Fibroblast of pulmonary artery (primary cell): Measurements from ENCODE around the gene PIAS1.

Experiments
- DNase-seq: peaks from one replicate; pipeline ENCODE4 v3.0.0-alpha.2; 2010; ENCODE audit warnings: low read depth
- H3K4me3 ChIP-seq: replicated peaks from 2 replicates; pipeline ENCODE4 v1.5.1; 2011; ENCODE audit warnings: low read depth, mild to moderate bottlenecking, control low read depth, low read length, moderate library complexity
- CTCF ChIP-seq: IDR thresholded peaks from 2 replicates; pipeline ENCODE4 v1.5.1; 2011; ENCODE audit warnings: mild to moderate bottlenecking, control low read depth, low read length, inconsistent platforms; ENCODE audit errors: missing control alignments

Gene PIAS1

GRCh38 chr15:68191555-68191954, 137.4 kb downstream of the PIAS1 start:
- no peak overlapping the region for H3K4me3 ChIP-seq

GRCh38 chr15:68192117-68192516, 138.0 kb downstream of the PIAS1 start:
- H3K4me3 ChIP-seq: no peak overlapping the region
- no peak for DNase-seq
- TF ChIP-seq CTCF: no peak

More at GRCh38 chr15:68191555-68191954, 137.4 kb downstream of the PIAS1 start:
- TF ChIP-seq CTCF: no peak
- DNase-seq: no peak

- H3K4me3 ChIP-seq: no peak overlapping the region
- no peak for DNase-seq
- no peak for TF ChIP-seq CTCF
Measured at GRCh38 chr15:68192804-68193486, 138.8 kb downstream of the PIAS1 start.

GRCh38 chr15:68195336-68196112, 141.4 kb downstream of the PIAS1 start:
- H3K4me3 ChIP-seq: no peak overlapping the region
- DNase-seq: no peak
- TF ChIP-seq CTCF: no peak

GRCh38 chr15:68196445-68197169, 142.5 kb downstream of the PIAS1 start:
- no peak overlapping the region for H3K4me3 ChIP-seq
- DNase-seq: no peak
- no peak for TF ChIP-seq CTCF

GRCh38 chr15:68197170-68197492, 143.0 kb downstream of the PIAS1 start:
- no peak overlapping the region for H3K4me3 ChIP-seq
- TF ChIP-seq CTCF: no peak

More at GRCh38 chr15:68197170-68197492, 143.0 kb downstream of the PIAS1 start:
- DNase-seq: no peak
